Erythroblast (primary cell): ENCODE results near the gene NOS1AP.

Experiments
- GATA1 ChIP-seq: IDR thresholded peaks from 2 replicates; pipeline ENCODE4 v1.6.1; 2011; ENCODE audit warnings: low read depth, mild to moderate bottlenecking, control low read depth, low read length, moderate library complexity
- POLR2A ChIP-seq: IDR thresholded peaks from 2 replicates; pipeline ENCODE4 v1.6.1; 2011; ENCODE audit warnings: mild to moderate bottlenecking, low read length

DNA sequence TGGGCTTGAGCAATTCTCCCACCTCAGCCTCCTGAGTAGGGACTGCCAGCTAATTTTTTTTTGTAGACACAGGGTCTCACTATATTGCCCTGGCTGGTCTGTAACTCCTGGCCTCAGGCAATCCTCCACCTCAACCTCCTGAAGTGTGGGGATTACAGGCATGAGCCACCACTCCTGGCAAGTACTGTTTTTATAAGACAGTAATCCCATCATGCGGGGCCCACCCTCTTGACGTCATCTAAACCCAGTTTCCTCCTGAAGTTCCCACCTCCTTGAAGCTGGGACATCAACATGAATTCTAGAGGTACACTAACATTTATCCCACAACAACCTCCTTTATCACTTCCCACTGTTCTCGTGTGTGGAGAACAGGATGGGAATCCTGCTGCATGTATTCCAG is 202.5 kb downstream of the NOS1AP start:
- TF ChIP-seq POLR2A (no peak), GATA1 (no peak)
